Upper lobe of left lung (tissue), 6 donors: Measurements from ENCODE around the gene F7. TPM values are rescaled to one million over a fixed set of nuclear protein-coding genes. Genes with fewer than 3 reads are reported as not detected.
"Not testable (repeated sequence)": the region's sequence is repeated elsewhere in the genome, so short reads cannot be mapped to it uniquely, and the experiment has no call there.

Source experiments
- ATAC-seq, 2 donors: fragments of 200-7000 bp; cut with Tn5 transposase; one replicate each; pipeline ENCODE4 v1.9.1; 2022; ENCODE audit warnings: mild to moderate bottlenecking in 2 of 2, moderate library complexity in 2 of 2; ENCODE audit not compliant: low FRiP score in 2 of 2
- DNase-seq, 2 donors: peaks; one replicate each; pipeline ENCODE4 v3.0.0-alpha.2; 2019 to 2020
- H3K27ac ChIP-seq, 4 donors: fragments of 200-600 bp; sonication (generic); one replicate each; pipeline ENCODE4 v1.5.1; 2016 to 2019
- H3K27me3 ChIP-seq, 4 donors: fragments of 200-600 bp; sonication (generic); one replicate each; pipeline ENCODE4 v1.5.1; 2017 to 2019
- H3K36me3 ChIP-seq, 4 donors: fragments of 200-600 bp; sonication (generic); one replicate each; pipeline ENCODE4 v1.5.1; 2016 to 2019
- H3K4me1 ChIP-seq, 4 donors: fragments of 200-600 bp; sonication (generic); one replicate each; pipeline ENCODE4 v1.5.1; 2018 to 2019
- H3K4me3 ChIP-seq, 4 donors: fragments of 200-600 bp; sonication (generic); one replicate each; pipeline ENCODE4 v1.5.1; 2017 to 2019; ENCODE audit warnings: mild to moderate bottlenecking in 2 of 4, moderate library complexity in 1 of 4
- H3K9me3 ChIP-seq, 4 donors: fragments of 200-600 bp; sonication (generic); one replicate each; pipeline ENCODE4 v1.5.1; 2018 to 2019
- CTCF ChIP-seq, 6 experiments: fragments of 450-650 bp in 4 of 6; fragments of 200-600 bp in 2 of 6; sonication (generic) in 2 of 6; IDR thresholded peaks; one replicate each; pipeline ENCODE4 v1.5.1; 2016 to 2019; ENCODE audit warnings: antibody characterized with exemption in 6 of 6
- EP300 ChIP-seq, 4 donors: sonication (generic); formaldehyde crosslinking; IDR thresholded peaks; one replicate each; pipeline ENCODE4 v1.5.1; 2017; ENCODE audit warnings: antibody characterized with exemption in 4 of 4, control low read depth in 2 of 4
- POLR2A ChIP-seq, 4 donors: fragments of 450-650 bp; IDR thresholded peaks; one replicate each; pipeline ENCODE4 v1.5.1; 2016 to 2017; ENCODE audit warnings: antibody characterized with exemption in 4 of 4, mild to moderate bottlenecking in 2 of 4
- POLR2AphosphoS5 ChIP-seq, 2 donors: sonication (generic); formaldehyde crosslinking; IDR thresholded peaks; one replicate each; pipeline ENCODE4 v1.5.1; 2017; ENCODE audit warnings: antibody characterized with exemption in 2 of 2
- WGBS, 2 donors: methylation state at CpG; one replicate each; pipeline ENCODE4 v1.1.5; 2017 to 2018; 5-methylcytosine and 5-hydroxymethylcytosine counted together
- total RNA-seq, 6 donors: library from RNA; depleted of rRNA in 4 of 6; stranded (reverse); fragments of >200 nt in 4 of 6; gene quantifications; one replicate each; pipeline versions ENCODE4 v1.1.0 to v1.2.1, GENCODE V29; 2016 to 2021
- donor health status: DM: no; HTN: no; CAD: no; lungs with moderate emphysema.
- donor health status: DM: no; HTN: yes; CAD: no; lungs with severe emphysema.

F7 gene
- total RNA-seq, 6 donors from 2014 or later: 0.20 TPM; not detected in 5

- no peak overlapping the region for H3K27ac ChIP-seq
- DNase-seq (no peak), ATAC-seq (no peak)
- peaks cover 0 to 10% (median 4%) of the 10 kb centered on the region in 4 donors for H3K36me3 ChIP-seq
- no peaks in the 10 kb centered on the region for H3K27me3 ChIP-seq
- WGBS, 2 donors: 93 to 95% methylated on average over 15 to 35 of the region's 52 CpGs
- no peaks in the 10 kb centered on the region for H3K9me3 ChIP-seq
- no peak overlapping the region for H3K4me3 ChIP-seq
- no peaks in the 10 kb centered on the region for H3K4me1 ChIP-seq
- TF ChIP-seq EP300 (IDR thresholded peaks at IDR 0.05) (no peak), CTCF (IDR thresholded peaks at IDR 0.05) (no peak), POLR2A (IDR thresholded peaks at IDR 0.05) (no peak), POLR2AphosphoS5 (IDR thresholded peaks at IDR 0.05) (no peak)
Measured at GRCh38 chr13:113096745-113097305, 8.8 kb upstream of the F7 start.

GRCh38 chr13:113097651-113098050 lies 7.9 kb upstream of the F7 start:
- H3K27me3 ChIP-seq: no peaks in the 10 kb centered on the region
- DNase-seq (no peak), ATAC-seq (no peak)
- no peaks in the 10 kb centered on the region for H3K4me1 ChIP-seq
- no peak overlapping the region for H3K27ac ChIP-seq
- peaks cover 0 to 9% (median 4%) of the 10 kb centered on the region in 4 donors for H3K36me3 ChIP-seq
- WGBS, 2 donors: 87 to 94% methylated on average over 7 of the region's 7 CpGs
- no peak for TF ChIP-seq POLR2A (IDR thresholded peaks at IDR 0.05)
- H3K9me3 ChIP-seq: no peaks in the 10 kb centered on the region
- no peak overlapping the region for H3K4me3 ChIP-seq

GRCh38 chr13:113098162-113098732 lies 7.3 kb upstream of the F7 start:
- peak in 1 of 2 donors; percentile 59 for ATAC-seq
- no peak overlapping the region for H3K4me3 ChIP-seq
- no peaks in the 10 kb centered on the region for H3K27me3 ChIP-seq
- peak in 1 of 2 donors; percentile 66 for DNase-seq
- H3K36me3 ChIP-seq: peaks cover 0 to 9% (median 4%) of the 10 kb centered on the region in 4 donors
- no peak overlapping the region for H3K27ac ChIP-seq
- WGBS, 2 donors: 81 to 89% methylated on average over 28 to 30 of the region's 30 CpGs
- no peaks in the 10 kb centered on the region for H3K4me1 ChIP-seq
- no peaks in the 10 kb centered on the region for H3K9me3 ChIP-seq
- TF ChIP-seq POLR2AphosphoS5 (IDR thresholded peaks at IDR 0.05): peak in 1 of 2 donors; percentile 8
- no peak for TF ChIP-seq CTCF (IDR thresholded peaks at IDR 0.05)

- peaks cover 0 to 9% (median 4%) of the 10 kb centered on the region in 4 donors for H3K36me3 ChIP-seq
- no peaks in the 10 kb centered on the region for H3K27me3 ChIP-seq
- ATAC-seq (no peak), DNase-seq (no peak)
- WGBS, 2 donors: 88 to 91% methylated on average over 11 of the region's 11 CpGs
- no peaks in the 10 kb centered on the region for H3K4me1 ChIP-seq
- H3K4me3 ChIP-seq: no peak overlapping the region
- H3K9me3 ChIP-seq: no peaks in the 10 kb centered on the region
- H3K27ac ChIP-seq: no peak overlapping the region
- TF ChIP-seq POLR2AphosphoS5 (IDR thresholded peaks at IDR 0.05) (no peak), EP300 (IDR thresholded peaks at IDR 0.05) (no peak), CTCF (IDR thresholded peaks at IDR 0.05) (no peak), POLR2A (IDR thresholded peaks at IDR 0.05) (no peak)
Measured at GRCh38 chr13:113099142-113099541, 6.4 kb upstream of the F7 start.

- H3K4me1 ChIP-seq, H3K9me3 ChIP-seq, H3K27ac ChIP-seq, H3K27me3 ChIP-seq, ATAC-seq, H3K4me3 ChIP-seq, H3K36me3 ChIP-seq: not testable (repeated sequence)
- DNase-seq: peak in 1 of 2 donors; percentile 69
- 62 to 75% methylated on average over 3 to 10 of the region's 10 CpGs for WGBS, 2 donors
Measured at GRCh38 chr13:113102302-113102701, 3.3 kb upstream of the F7 start.

GRCh38 chr13:113102727-113103126 lies 2.9 kb upstream of the F7 start:
- ATAC-seq: peak in 1 of 2 donors; percentile 25
- peaks cover 0 to 7% (median 2%) of the 10 kb centered on the region in 4 donors for H3K4me1 ChIP-seq
- no peaks in the 10 kb centered on the region for H3K27me3 ChIP-seq
- no peak for DNase-seq
- H3K36me3 ChIP-seq: peaks cover 0 to 4% (median 0%) of the 10 kb centered on the region in 4 donors
- H3K9me3 ChIP-seq: no peaks in the 10 kb centered on the region
- TF ChIP-seq CTCF (IDR thresholded peaks at IDR 0.05): no peak
- TF ChIP-seq POLR2A (IDR thresholded peaks at IDR 0.05): no peak
- no peak for TF ChIP-seq EP300 (IDR thresholded peaks at IDR 0.05)
- TF ChIP-seq POLR2AphosphoS5 (IDR thresholded peaks at IDR 0.05): no peak
- H3K27ac ChIP-seq: no peak overlapping the region
- H3K4me3 ChIP-seq: no peak overlapping the region
- 83 to 88% methylated on average over 12 of the region's 12 CpGs for WGBS, 2 donors
